MM.1S (cell line): Measurements from ENCODE around the gene DNAI4.

Source experiments
- DNase-seq: peaks from one replicate; pipeline ENCODE4 v3.0.0-alpha.2; 2015
- H2AFZ ChIP-seq: fragments of 300-600 bp; sonication (generic); 2 replicates; pipeline ENCODE4 v1.6.0; 2016; ENCODE audit warnings: antibody characterized with exemption, low read length
- H3F3A ChIP-seq: fragments of 300-600 bp; sonication (generic); 2 replicates; pipeline ENCODE4 v1.6.1; 2016; ENCODE audit warnings: mild to moderate bottlenecking, antibody characterized with exemption, low read length, moderate library complexity, mixed read lengths; ENCODE audit not compliant: insufficient read depth
- H3K27ac ChIP-seq: fragments of 300-600 bp; sonication (generic); 2 replicates; pipeline ENCODE4 v1.5.1; 2016; ENCODE audit warnings: mild to moderate bottlenecking, low read length
- H3K27me3 ChIP-seq: fragments of 300-600 bp; sonication (generic); replicated peaks from 2 replicates; pipeline ENCODE4 v1.6.0; 2016; ENCODE audit warnings: low read length; ENCODE audit not compliant: insufficient read depth
- H3K36me3 ChIP-seq: fragments of 300-600 bp; sonication (generic); replicated peaks from 2 replicates; pipeline ENCODE4 v1.6.1; 2016; ENCODE audit warnings: mild to moderate bottlenecking, low read length, mixed read lengths; ENCODE audit not compliant: insufficient read depth
- H3K4me1 ChIP-seq: fragments of 300-600 bp; sonication (generic); 2 replicates; pipeline ENCODE4 v1.6.1; 2016; ENCODE audit warnings: low read length, mixed read lengths
- H3K4me2 ChIP-seq: fragments of 300-600 bp; sonication (generic); 2 replicates; pipeline ENCODE4 v1.6.0; 2016; ENCODE audit warnings: low read depth, low read length
- H3K4me3 ChIP-seq: fragments of 300-600 bp; sonication (generic); 2 replicates; pipeline ENCODE4 v1.5.1; 2016; ENCODE audit warnings: low read length, mixed read lengths
- H3K79me2 ChIP-seq: fragments of 300-600 bp; sonication (generic); 2 replicates; pipeline ENCODE4 v1.6.1; 2016; ENCODE audit warnings: mixed run types, low read length, mixed read lengths
- H3K9ac ChIP-seq: fragments of 300-600 bp; sonication (generic); 2 replicates; pipeline ENCODE4 v1.6.1; 2016; ENCODE audit warnings: low read length, mixed read lengths
- H3K9me2 ChIP-seq: fragments of 300-600 bp; sonication (generic); replicated peaks from 2 replicates; pipeline ENCODE4 v1.6.1; 2016; ENCODE audit warnings: mild to moderate bottlenecking, low read length, mixed read lengths; ENCODE audit not compliant: insufficient read depth
- H3K9me3 ChIP-seq: fragments of 300-600 bp; sonication (generic); replicated peaks from 2 replicates; pipeline ENCODE4 v1.6.1; 2016; ENCODE audit warnings: mild to moderate bottlenecking, low read length, mixed read lengths; ENCODE audit not compliant: insufficient read depth
- H4K20me1 ChIP-seq: fragments of 300-600 bp; sonication (generic); 2 replicates; pipeline ENCODE4 v1.6.1; 2016; ENCODE audit warnings: mild to moderate bottlenecking, low read length, moderate library complexity, mixed read lengths; ENCODE audit not compliant: insufficient read depth
- EZH2 ChIP-seq: fragments of 300-600 bp; sonication (generic); optimal IDR thresholded peaks from 2 replicates; pipeline ENCODE3; 2017; ENCODE audit warnings: low read depth, mild to moderate bottlenecking, antibody characterized with exemption, low read length, mixed read lengths
- EZH2phosphoT487 ChIP-seq: fragments of 300-600 bp; sonication (generic); IDR thresholded peaks from 2 replicates; pipeline ENCODE4 v1.6.1; 2018; ENCODE audit warnings: antibody characterized with exemption, low read length
- TF ChIP-seq, protein P1 (sequence below): fragments of 300-600 bp; sonication (generic); IDR thresholded peaks from 2 replicates; pipeline ENCODE4 v1.5.1; 2016; ENCODE audit warnings: antibody characterized with exemption, low read length, mixed read lengths

Gene DNAI4

DNA sequence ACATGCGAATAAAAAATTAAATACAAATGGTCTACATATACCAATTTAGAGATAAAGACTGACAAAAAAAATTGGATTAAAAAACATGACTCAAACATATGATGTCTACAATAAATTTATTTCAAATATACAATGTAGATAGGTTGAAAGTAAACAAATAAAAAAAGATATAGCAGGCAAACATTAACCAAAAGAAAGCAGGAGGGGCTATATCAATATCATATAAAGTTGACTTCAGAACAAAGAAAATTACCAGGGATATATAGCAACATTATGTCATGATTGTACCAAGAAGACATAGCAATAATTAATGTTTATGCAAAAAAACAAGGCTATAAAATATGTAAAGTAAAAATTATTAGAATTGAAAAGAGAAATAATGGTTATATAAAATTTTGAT lies 73.7 kb downstream of the DNAI4 start:
- H3K9ac ChIP-seq = no peak overlapping the region
- no peak overlapping the region for H3K4me2 ChIP-seq
- peaks cover 17% of the 10 kb centered on the region for H3K4me1 ChIP-seq
- H3K27ac ChIP-seq = no peak overlapping the region
- TF ChIP-seq, protein P1, sequence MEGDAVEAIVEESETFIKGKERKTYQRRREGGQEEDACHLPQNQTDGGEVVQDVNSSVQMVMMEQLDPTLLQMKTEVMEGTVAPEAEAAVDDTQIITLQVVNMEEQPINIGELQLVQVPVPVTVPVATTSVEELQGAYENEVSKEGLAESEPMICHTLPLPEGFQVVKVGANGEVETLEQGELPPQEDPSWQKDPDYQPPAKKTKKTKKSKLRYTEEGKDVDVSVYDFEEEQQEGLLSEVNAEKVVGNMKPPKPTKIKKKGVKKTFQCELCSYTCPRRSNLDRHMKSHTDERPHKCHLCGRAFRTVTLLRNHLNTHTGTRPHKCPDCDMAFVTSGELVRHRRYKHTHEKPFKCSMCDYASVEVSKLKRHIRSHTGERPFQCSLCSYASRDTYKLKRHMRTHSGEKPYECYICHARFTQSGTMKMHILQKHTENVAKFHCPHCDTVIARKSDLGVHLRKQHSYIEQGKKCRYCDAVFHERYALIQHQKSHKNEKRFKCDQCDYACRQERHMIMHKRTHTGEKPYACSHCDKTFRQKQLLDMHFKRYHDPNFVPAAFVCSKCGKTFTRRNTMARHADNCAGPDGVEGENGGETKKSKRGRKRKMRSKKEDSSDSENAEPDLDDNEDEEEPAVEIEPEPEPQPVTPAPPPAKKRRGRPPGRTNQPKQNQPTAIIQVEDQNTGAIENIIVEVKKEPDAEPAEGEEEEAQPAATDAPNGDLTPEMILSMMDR = no peak
- no peak for TF ChIP-seq EZH2phosphoT487
- TF ChIP-seq EZH2 = no peak
- H3F3A ChIP-seq = peaks cover 17% of the 10 kb centered on the region
- no peaks in the 10 kb centered on the region for H3K9me2 ChIP-seq
- DNase-seq = no peak
- H3K79me2 ChIP-seq = no peaks in the 10 kb centered on the region
- no peak overlapping the region for H3K4me3 ChIP-seq
- no peak overlapping the region for H2AFZ ChIP-seq
- no peaks in the 10 kb centered on the region for H3K36me3 ChIP-seq
- no peaks in the 10 kb centered on the region for H3K9me3 ChIP-seq
- no peaks in the 10 kb centered on the region for H4K20me1 ChIP-seq
- H3K27me3 ChIP-seq = no peaks in the 10 kb centered on the region

DNA sequence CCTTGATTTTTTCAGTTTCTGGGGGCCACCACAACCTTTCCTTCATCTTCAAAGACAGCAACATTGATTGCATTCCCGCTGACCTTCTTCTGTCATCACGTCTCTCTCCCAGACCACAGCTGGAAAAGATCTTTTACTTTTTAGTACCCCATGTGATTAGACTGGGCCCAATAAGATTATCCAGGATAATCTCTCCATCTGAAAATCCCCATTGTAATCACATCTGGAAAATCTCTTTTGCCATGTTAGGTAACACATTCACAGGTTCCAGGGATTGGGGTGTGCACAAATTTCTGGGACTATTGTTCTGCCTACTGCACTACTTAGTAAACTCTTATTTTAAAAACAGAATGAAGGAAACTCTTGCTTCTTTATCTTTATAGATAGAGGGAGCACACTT lies 76.5 kb downstream of the DNAI4 start:
- no peak for DNase-seq
- H3K79me2 ChIP-seq = no peaks in the 10 kb centered on the region
- no peaks in the 10 kb centered on the region for H4K20me1 ChIP-seq
- H3K9ac ChIP-seq = no peak overlapping the region
- no peak overlapping the region for H3K4me2 ChIP-seq
- H3K27ac ChIP-seq = no peak overlapping the region
- H3K36me3 ChIP-seq = no peaks in the 10 kb centered on the region
- no peak for TF ChIP-seq EZH2phosphoT487
- TF ChIP-seq EZH2 = no peak
- TF ChIP-seq, protein P1 = no peak
- H3F3A ChIP-seq = peaks cover 12% of the 10 kb centered on the region
- no peaks in the 10 kb centered on the region for H3K9me2 ChIP-seq
- peaks cover 14% of the 10 kb centered on the region for H3K4me1 ChIP-seq
- no peaks in the 10 kb centered on the region for H3K9me3 ChIP-seq
- H3K4me3 ChIP-seq = no peak overlapping the region
- H2AFZ ChIP-seq = no peak overlapping the region
- H3K27me3 ChIP-seq = no peaks in the 10 kb centered on the region

DNA sequence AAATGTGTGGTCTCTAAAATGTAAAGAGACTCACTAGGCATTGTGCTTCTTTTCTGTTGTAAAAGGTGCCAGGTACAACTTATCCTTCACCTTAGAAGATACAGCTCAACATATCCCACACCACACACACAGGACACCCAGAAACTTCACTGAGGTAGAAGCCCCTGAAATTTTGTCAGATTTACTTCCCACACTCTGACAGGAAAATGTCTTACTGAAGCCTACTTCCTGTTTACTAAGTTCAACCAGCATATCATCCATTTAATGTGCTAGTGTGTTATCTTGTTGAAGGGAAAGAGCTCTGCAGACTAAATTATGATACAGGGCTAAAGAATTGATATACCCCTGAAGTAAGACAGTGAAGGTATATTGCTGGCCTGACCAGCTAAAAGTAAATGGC lies 83.7 kb downstream of the DNAI4 start:
- H2AFZ ChIP-seq = peak overlapping the region; percentile 57
- H3K36me3 ChIP-seq = no peaks in the 10 kb centered on the region
- no peak for DNase-seq
- H3K27me3 ChIP-seq = no peaks in the 10 kb centered on the region
- H3K4me2 ChIP-seq = no peak overlapping the region
- H3K27ac ChIP-seq = no peak overlapping the region
- no peaks in the 10 kb centered on the region for H3K79me2 ChIP-seq
- TF ChIP-seq EZH2phosphoT487 = no peak
- TF ChIP-seq, protein P1 = no peak
- no peak for TF ChIP-seq EZH2
- no peaks in the 10 kb centered on the region for H4K20me1 ChIP-seq
- no peak overlapping the region for H3K9ac ChIP-seq
- H3K4me3 ChIP-seq = no peak overlapping the region
- H3K9me2 ChIP-seq = no peaks in the 10 kb centered on the region
- no peaks in the 10 kb centered on the region for H3F3A ChIP-seq
- H3K4me1 ChIP-seq = no peaks in the 10 kb centered on the region; the same call in 1 of the 2 replicates
- no peaks in the 10 kb centered on the region for H3K9me3 ChIP-seq
